GM12878 (cell line): Measurements from ENCODE around the gene IFT88. TPM values are rescaled to one million over a fixed set of nuclear protein-coding genes. Genes with fewer than 3 reads are reported as not detected.

ENCODE experiments used
- ATAC-seq: fragments of 200-7000 bp; cut with Tn5 transposase; 3 replicates; pipeline ENCODE4 v1.9.1; 2020; ENCODE audit warnings: mild to moderate bottlenecking, moderate library complexity
- BruUV-seq: library from RNA; stranded (reverse); fragments of 400-500 nt; replicated peaks from 2 replicates; lab custom pipeline; 2021; lab: Mats Ljungman, UMichigan
- CTCF ChIA-PET: fragments of 300-600 bp; sonication (Branson Sonifier 250); formaldehyde crosslinking; extraction: SDS; loops from one replicate; lab custom pipeline; 2021; ENCODE audit warnings: inconsistent platforms; lab: Yijun Ruan, JAX
- POLR2A ChIA-PET: fragments of 350-600 bp; formaldehyde crosslinking; extraction: SDS; loops from one replicate; lab custom pipeline; 2021; ENCODE audit warnings: inconsistent platforms; lab: Charles Lee
- RAD21 ChIA-PET: fragments of 300-600 bp; sonication (Branson Sonifier 250); formaldehyde crosslinking; loops from one replicate; lab custom pipeline; 2023; ENCODE audit warnings: antibody characterized with exemption; ENCODE audit not compliant: unreplicated experiment; lab: Charles Lee
- SMC1A ChIA-PET: fragments of 300-600 bp; sonication (Branson Sonifier 250); formaldehyde crosslinking; loops from one replicate; lab custom pipeline; 2023; ENCODE audit not compliant: unreplicated experiment, uncharacterized antibody; lab: Charles Lee
- DNase-seq: peaks from one replicate; pipeline ENCODE4 v3.0.0-alpha.2; 2011; ENCODE audit warnings: low read depth, low spot score
- FAIRE-seq: peaks from 3 replicates; lab custom pipeline; 2011; peaks lifted over from hg19 to GRCh38; lab: Jason Lieb, UNC
- H2AFZ ChIP-seq: 2 replicates; pipeline ENCODE4 v1.6.0; 2011; ENCODE audit warnings: low read depth, low read length, control low read depth; ENCODE audit not compliant: control insufficient read depth
- H3K27ac ChIP-seq: 2 replicates; pipeline ENCODE4 v1.5.1; 2011; ENCODE audit warnings: control low read depth; ENCODE audit not compliant: control insufficient read depth, insufficient read depth
- H3K27me3 ChIP-seq, 2 experiments: replicated peaks in 1 of 2; 2 replicates each; pipeline versions ENCODE4 v1.6.0 to v1.6.1; 2011; ENCODE audit warnings: low read length in 1 of 2; ENCODE audit not compliant: control insufficient read depth in 2 of 2, insufficient read depth in 2 of 2
- H3K36me3 ChIP-seq, 2 experiments: 2 replicates each; pipeline ENCODE4 v1.5.1; 2011; ENCODE audit warnings: low read length in 1 of 2; ENCODE audit not compliant: control insufficient read depth in 2 of 2, insufficient read depth in 2 of 2
- H3K4me1 ChIP-seq: 2 replicates; pipeline ENCODE4 v1.6.1; 2011; ENCODE audit warnings: mild to moderate bottlenecking, low read length, moderate library complexity, mixed read lengths; ENCODE audit not compliant: control insufficient read depth, insufficient read depth
- H3K4me2 ChIP-seq: 2 replicates; pipeline ENCODE4 v1.6.0; 2011; ENCODE audit warnings: control low read depth; ENCODE audit not compliant: control insufficient read depth, insufficient read depth
- H3K4me3 ChIP-seq: fragments of 200-600 bp; sonication (generic); 2 replicates; pipeline ENCODE4 v1.5.1; 2016
- H3K79me2 ChIP-seq: 2 replicates; pipeline ENCODE4 v1.6.0; 2011; ENCODE audit warnings: low read length; ENCODE audit not compliant: control insufficient read depth, insufficient read depth
- H3K9ac ChIP-seq: 2 replicates; pipeline ENCODE4 v1.8.0; 2011; ENCODE audit warnings: low read length, control low read depth, mixed read lengths; ENCODE audit not compliant: control insufficient read depth, insufficient read depth
- H3K9me3 ChIP-seq: replicated peaks from 3 replicates; pipeline ENCODE4 v1.5.1; 2011; ENCODE audit warnings: mild to moderate bottlenecking, low read length; ENCODE audit not compliant: control insufficient read depth, insufficient read depth
- H4K20me1 ChIP-seq: 2 replicates; pipeline ENCODE4 v1.6.0; 2011; ENCODE audit not compliant: control insufficient read depth, insufficient read depth
- ATF7 ChIP-seq: fragments of 450-650 bp; IDR thresholded peaks from 2 replicates; pipeline ENCODE4 v1.6.1; 2016; ENCODE audit warnings: low read depth, mild to moderate bottlenecking
- BMI1 ChIP-seq: fragments of 450-650 bp; IDR thresholded peaks from 2 replicates; pipeline ENCODE4 v1.6.1; 2016; ENCODE audit warnings: mild to moderate bottlenecking, moderate library complexity, borderline replicate concordance
- MEF2A ChIP-seq: IDR thresholded peaks from 2 replicates; pipeline ENCODE4 v1.6.1; 2011; ENCODE audit warnings: low read depth, mild to moderate bottlenecking, low read length, moderate library complexity; ENCODE audit not compliant: insufficient read depth
- PML ChIP-seq: IDR thresholded peaks from 2 replicates; pipeline ENCODE4 v1.6.1; 2012; ENCODE audit warnings: low read length, inconsistent platforms
- RAD21 ChIP-seq: IDR thresholded peaks from 2 replicates; pipeline ENCODE4 v1.6.1; 2011; ENCODE audit warnings: mild to moderate bottlenecking, low read depth, low read length, moderate library complexity; ENCODE audit not compliant: insufficient read depth
- RFX5 ChIP-seq: IDR thresholded peaks from 2 replicates; pipeline ENCODE4 v1.6.1; 2011; ENCODE audit warnings: low read depth, low read length, improper control_type of control experiment
- RUNX3 ChIP-seq: IDR thresholded peaks from 2 replicates; pipeline ENCODE4 v1.6.1; 2012; ENCODE audit warnings: low read length, inconsistent platforms
- SPI1 ChIP-seq: IDR thresholded peaks from 2 replicates; pipeline ENCODE4 v1.6.1; 2011; ENCODE audit warnings: low read depth, mild to moderate bottlenecking, low read length, moderate library complexity, borderline replicate concordance; ENCODE audit not compliant: insufficient read depth
- TCF7 ChIP-seq: IDR thresholded peaks from 2 replicates; pipeline ENCODE4 v1.6.1; 2014; ENCODE audit warnings: antibody characterized with exemption, borderline replicate concordance
- ZNF384 ChIP-seq: IDR thresholded peaks from 2 replicates; pipeline ENCODE4 v1.6.1; 2012; ENCODE audit warnings: low read depth, mild to moderate bottlenecking, low read length, improper control_type of control experiment, borderline replicate concordance
- WGBS: methylation state at CpG from one replicate; pipeline ENCODE4 v1.1.6; 2016; ENCODE audit warnings: low lambda C conversion rate; ENCODE audit not compliant: insufficient replicate concordance, insufficient coverage; ENCODE audit errors: missing lambda C conversion rate; 5-methylcytosine and 5-hydroxymethylcytosine counted together
- in situ Hi-C: fragments of 300-500 bp; cut with MboI; formaldehyde crosslinking; loops from 9 replicates; pipeline ENCODE4 v1.14.3; 2018; ENCODE audit warnings: mixed read lengths
- intact Hi-C: fragments of 100-400 bp; cut with micrococcal nuclease; formaldehyde crosslinking; loops from one replicate; pipeline ENCODE4 v1.14.2; 2022; ENCODE audit not compliant: unreplicated experiment
- polyA plus RNA-seq, 11 experiments: library from polyadenylated mRNA; depleted of rRNA in 4 of 11; unstranded in 6 of 11; stranded (reverse) in 5 of 11; fragments of >200 nt; fragmentation: Nextera tagmentation in 4 of 11; fragmentation: Illumina TruSeq in 1 of 11; extraction: Ambion mirVana in 4 of 11; extraction: Trizol in 1 of 11; gene quantifications; 1 replicate in 1 of 11; 2 replicates in 10 of 11; pipeline versions ENCODE4 v1.2.1 to v1.2.3, GENCODE V29; 2011 to 2016; ENCODE audit warnings: inconsistent platforms in 2 of 11, missing spikeins in 2 of 11, low read depth in 1 of 11
- total RNA-seq, 4 experiments: library from RNA; depleted of rRNA in 3 of 4; stranded (reverse); fragments of >200 nt in 3 of 4; fragmentation: Illumina TruSeq in 1 of 4; extraction: Trizol in 1 of 4; gene quantifications; 2 replicates each; pipeline versions ENCODE4 v1.2.1 to v1.2.3, GENCODE V29; 2013 to 2021
- TF ChIP-seq, protein P1 (sequence below): IDR thresholded peaks from 2 replicates; pipeline ENCODE4 v1.6.1; 2011; ENCODE audit warnings: borderline replicate concordance, low read depth, mild to moderate bottlenecking, moderate library complexity, mixed read lengths, low read length; ENCODE audit not compliant: insufficient read depth; ENCODE audit errors: extremely low read length
- TF ChIP-seq, protein P2 (sequence below): IDR thresholded peaks from 2 replicates; pipeline ENCODE4 v1.6.1; 2012; ENCODE audit warnings: mild to moderate bottlenecking, low read depth, low read length

The IFT88 gene
- total and polyA plus RNA-seq, 10 of the 15 experiments (the other 5 are each of a cell fraction or from before 2014, with no cell fraction given), result 2.9 to 5.6 (median 4.1) TPM

DNA sequence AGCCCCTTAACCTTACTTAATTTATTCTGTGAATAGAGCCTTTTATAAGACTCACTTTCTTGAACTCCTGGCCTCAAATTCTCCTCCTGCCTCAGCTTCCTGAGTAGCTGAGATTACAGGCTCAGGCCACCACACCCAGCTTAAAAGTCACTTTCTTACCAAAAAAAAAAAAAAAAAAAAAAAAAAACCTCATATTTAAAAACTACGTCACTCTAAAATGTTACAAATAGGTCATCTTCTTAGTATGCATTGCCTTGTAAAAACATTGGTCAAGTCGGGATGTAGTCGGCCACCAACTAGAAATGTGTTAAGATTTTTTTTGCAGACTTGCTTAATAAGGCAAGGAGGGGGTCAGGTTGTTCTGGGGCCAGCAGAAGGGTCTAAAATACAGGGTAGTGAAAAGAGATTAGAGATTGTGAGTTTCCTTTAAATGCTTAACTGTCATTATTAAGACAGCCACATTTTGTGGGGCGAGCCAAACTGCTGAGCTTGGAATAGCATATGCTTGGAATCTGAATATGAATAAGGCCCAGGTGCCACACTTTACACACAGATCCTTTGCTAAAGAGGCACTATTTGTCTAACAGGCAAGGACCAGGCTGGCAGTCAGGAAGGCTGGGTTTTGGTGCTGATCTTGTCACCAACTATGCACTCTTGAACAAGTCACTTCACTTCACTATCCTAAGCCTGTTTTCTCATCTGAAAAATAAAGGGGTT, 120.1 kb downstream of the IFT88 start:
- SMC1A ChIA-PET, result interaction anchor here (1.0 kb wide), 1 partner anchor 15 kb away, joined by 4 read pairs; no protein-coding TSS in a partner anchor
- no peak overlapping the region for H3K4me3 ChIP-seq
- POLR2A ChIA-PET, result no interaction called here
- in situ Hi-C loops, result no loop called here
- FAIRE-seq, result no peak
- no peak for ATAC-seq
- no peaks in the 10 kb centered on the region for H3K9me3 ChIP-seq
- no peaks in the 10 kb centered on the region for H3K79me2 ChIP-seq
- H2AFZ ChIP-seq, result no peak overlapping the region
- no peaks in the 10 kb centered on the region for H3K4me1 ChIP-seq
- no TSS peak for BruUV-seq
- H4K20me1 ChIP-seq, result no peaks in the 10 kb centered on the region
- no peaks in the 10 kb centered on the region for H3K36me3 ChIP-seq
- TF ChIP-seq TCF7 (no peak), MEF2A (no peak), RAD21 (no peak), ZNF384 (no peak), RUNX3 (no peak), ATF7 (no peak)
- DNase-seq, result no peak
- no peaks in the 10 kb centered on the region for H3K27me3 ChIP-seq
- H3K4me2 ChIP-seq, result no peak overlapping the region
- CTCF ChIA-PET, result interaction anchor here (1.0 kb wide), 1 partner anchor 192 kb away, joined by 4 read pairs; no protein-coding TSS in a partner anchor
- intact Hi-C loops, result no loop called here
- RAD21 ChIA-PET, result no interaction called here
- no peak overlapping the region for H3K9ac ChIP-seq
- WGBS, result 96% methylated on average over 4 of the region's 4 CpGs
- H3K27ac ChIP-seq, result no peak overlapping the region

DNA sequence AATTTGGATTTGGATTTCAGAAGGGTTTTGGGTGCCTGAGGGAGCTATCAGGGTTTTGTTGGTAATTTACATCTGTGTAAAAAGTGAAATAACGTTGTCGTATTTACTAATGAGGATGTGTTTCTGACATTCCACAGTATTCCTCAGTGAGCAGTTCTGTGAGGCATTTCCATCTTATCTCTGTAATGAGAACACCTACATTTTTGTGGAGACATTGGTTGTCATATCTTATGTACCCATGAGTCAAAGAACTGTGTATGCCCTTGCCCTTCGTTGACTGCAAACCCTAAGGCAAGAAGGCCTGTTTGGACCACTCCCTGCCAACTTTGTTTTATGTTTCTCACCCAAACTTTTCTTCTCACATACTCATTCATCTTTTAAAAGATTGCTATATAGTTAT, 122.3 kb downstream of the IFT88 start:
- RAD21 ChIA-PET, result no interaction called here
- POLR2A ChIA-PET, result no interaction called here
- Histone ChIP-seq H3K4me2 (no peak overlapping the region), H2AFZ (no peak overlapping the region), H3K4me3 (no peak overlapping the region), H3K4me1 (no peaks in the 10 kb centered on the region), H3K27me3 (no peaks in the 10 kb centered on the region), H3K27ac (no peak overlapping the region), H3K36me3 (no peaks in the 10 kb centered on the region), H4K20me1 (no peaks in the 10 kb centered on the region), H3K9me3 (no peaks in the 10 kb centered on the region), H3K9ac (no peak overlapping the region), H3K79me2 (no peaks in the 10 kb centered on the region)
- TF ChIP-seq BMI1, result no peak
- TF ChIP-seq, protein P1, sequence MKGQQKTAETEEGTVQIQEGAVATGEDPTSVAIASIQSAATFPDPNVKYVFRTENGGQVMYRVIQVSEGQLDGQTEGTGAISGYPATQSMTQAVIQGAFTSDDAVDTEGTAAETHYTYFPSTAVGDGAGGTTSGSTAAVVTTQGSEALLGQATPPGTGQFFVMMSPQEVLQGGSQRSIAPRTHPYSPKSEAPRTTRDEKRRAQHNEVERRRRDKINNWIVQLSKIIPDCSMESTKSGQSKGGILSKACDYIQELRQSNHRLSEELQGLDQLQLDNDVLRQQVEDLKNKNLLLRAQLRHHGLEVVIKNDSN, result no peak
- TF ChIP-seq, protein P2, sequence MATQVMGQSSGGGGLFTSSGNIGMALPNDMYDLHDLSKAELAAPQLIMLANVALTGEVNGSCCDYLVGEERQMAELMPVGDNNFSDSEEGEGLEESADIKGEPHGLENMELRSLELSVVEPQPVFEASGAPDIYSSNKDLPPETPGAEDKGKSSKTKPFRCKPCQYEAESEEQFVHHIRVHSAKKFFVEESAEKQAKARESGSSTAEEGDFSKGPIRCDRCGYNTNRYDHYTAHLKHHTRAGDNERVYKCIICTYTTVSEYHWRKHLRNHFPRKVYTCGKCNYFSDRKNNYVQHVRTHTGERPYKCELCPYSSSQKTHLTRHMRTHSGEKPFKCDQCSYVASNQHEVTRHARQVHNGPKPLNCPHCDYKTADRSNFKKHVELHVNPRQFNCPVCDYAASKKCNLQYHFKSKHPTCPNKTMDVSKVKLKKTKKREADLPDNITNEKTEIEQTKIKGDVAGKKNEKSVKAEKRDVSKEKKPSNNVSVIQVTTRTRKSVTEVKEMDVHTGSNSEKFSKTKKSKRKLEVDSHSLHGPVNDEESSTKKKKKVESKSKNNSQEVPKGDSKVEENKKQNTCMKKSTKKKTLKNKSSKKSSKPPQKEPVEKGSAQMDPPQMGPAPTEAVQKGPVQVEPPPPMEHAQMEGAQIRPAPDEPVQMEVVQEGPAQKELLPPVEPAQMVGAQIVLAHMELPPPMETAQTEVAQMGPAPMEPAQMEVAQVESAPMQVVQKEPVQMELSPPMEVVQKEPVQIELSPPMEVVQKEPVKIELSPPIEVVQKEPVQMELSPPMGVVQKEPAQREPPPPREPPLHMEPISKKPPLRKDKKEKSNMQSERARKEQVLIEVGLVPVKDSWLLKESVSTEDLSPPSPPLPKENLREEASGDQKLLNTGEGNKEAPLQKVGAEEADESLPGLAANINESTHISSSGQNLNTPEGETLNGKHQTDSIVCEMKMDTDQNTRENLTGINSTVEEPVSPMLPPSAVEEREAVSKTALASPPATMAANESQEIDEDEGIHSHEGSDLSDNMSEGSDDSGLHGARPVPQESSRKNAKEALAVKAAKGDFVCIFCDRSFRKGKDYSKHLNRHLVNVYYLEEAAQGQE, result no peak
- no peak for TF ChIP-seq RFX5
- TF ChIP-seq PML, result no peak
- no peak for TF ChIP-seq SPI1
- ATAC-seq (no peak), FAIRE-seq (no peak), DNase-seq (no peak)
- WGBS, result 100% methylated on average over 3 of the region's 3 CpGs
- no TSS peak for BruUV-seq
- intact Hi-C loops, result no loop called here
- SMC1A ChIA-PET, result no interaction called here
- CTCF ChIA-PET, result no interaction called here
- in situ Hi-C loops, result no loop called here
